ENCODE results near the gene MAP3K12. TPM values are rescaled to one million over a fixed set of nuclear protein-coding genes. Genes with fewer than 3 reads are reported as not detected.

MAP3K12 gene
- total RNA-seq, 1 experiment from 2014 or later, result 14.7 TPM

GRCh38 chr12:53530920-53531319, 31.7 kb upstream of the MAP3K12 start:
- BruUV-seq (replicated peaks), result no TSS peak
- DNase-seq, result peak; percentile 25 to 38
- CTCF ChIA-PET, result interaction anchor here (0.7 kb wide), 1 partner anchor 179 kb away, joined by 13 read pairs; no protein-coding TSS in a partner anchor

GRCh38 chr12:53530061-53530460, 30.8 kb upstream of the MAP3K12 start:
- Histone ChIP-seq H3F3A (ENCODE audit: insufficient read depth, low read depth) (no peaks in the 10 kb centered on the region), H3K4me3 (no peak overlapping the region), H3K27me3 (ENCODE audit: insufficient read depth, low read depth) (no peaks in the 10 kb centered on the region), H3K4me1 (replicated peaks; ENCODE audit: insufficient read depth) (0 out of 2 replicates have a peak, but pooled peaks cover 7% of the 10 kb centered on the region), H3K4me2 (no peak overlapping the region), H3K36me3 (ENCODE audit: low read depth) (peaks cover 17% of the 10 kb centered on the region; the same call in 1 of the 2 replicates), H2AFZ (no peak overlapping the region), H3K9me2 (ENCODE audit: insufficient read depth) (no peaks in the 10 kb centered on the region), H3K27ac (no peak overlapping the region), H4K20me1 (ENCODE audit: insufficient read depth) (no peaks in the 10 kb centered on the region), H3K79me2 (ENCODE audit: low read depth) (no peaks in the 10 kb centered on the region), H3K9me3 (ENCODE audit: insufficient read depth, low read depth) (no peaks in the 10 kb centered on the region)
- ChIA-PET CTCF (no interaction called here), POLR2A (ENCODE audit: unreplicated experiment) (no interaction called here)
- intact Hi-C loops (cut with micrococcal nuclease; ENCODE audit: unreplicated experiment), result no loop called here
- BruUV-seq (replicated peaks), result no TSS peak
- no peak for TF ChIP-seq CTCF (conservative IDR thresholded peaks at IDR 0.05)
- TF ChIP-seq EZH2 (IDR thresholded peaks at IDR 0.05; ENCODE audit: low read depth), result no peak
- DNase-seq, result no peak

More at GRCh38 chr12:53530920-53531319, 31.7 kb upstream of the MAP3K12 start:
- no peak overlapping the region for H3K27ac ChIP-seq
- 0 out of 2 replicates have a peak, but pooled peaks cover 7% of the 10 kb centered on the region for H3K4me1 ChIP-seq (replicated peaks; ENCODE audit: insufficient read depth)
- TF ChIP-seq CTCF (conservative IDR thresholded peaks at IDR 0.05) (no peak), EZH2 (IDR thresholded peaks at IDR 0.05; ENCODE audit: low read depth) (no peak)
- no peak overlapping the region for H2AFZ ChIP-seq
- H3K4me2 ChIP-seq, result no peak overlapping the region
- no peaks in the 10 kb centered on the region for H3K9me2 ChIP-seq (ENCODE audit: insufficient read depth)
- H3F3A ChIP-seq (ENCODE audit: insufficient read depth, low read depth), result no peaks in the 10 kb centered on the region
- H3K27me3 ChIP-seq (ENCODE audit: insufficient read depth, low read depth), result no peaks in the 10 kb centered on the region
- no peaks in the 10 kb centered on the region for H3K9me3 ChIP-seq (ENCODE audit: insufficient read depth, low read depth)
- no peaks in the 10 kb centered on the region for H3K79me2 ChIP-seq (ENCODE audit: low read depth)
- POLR2A ChIA-PET (ENCODE audit: unreplicated experiment), result no interaction called here
- no peak overlapping the region for H3K4me3 ChIP-seq
- H3K36me3 ChIP-seq (ENCODE audit: low read depth), result peaks cover 19% of the 10 kb centered on the region
- no peaks in the 10 kb centered on the region for H4K20me1 ChIP-seq (ENCODE audit: insufficient read depth)
- intact Hi-C loops (cut with micrococcal nuclease; ENCODE audit: unreplicated experiment), result no loop called here

- H3K79me2 ChIP-seq (ENCODE audit: low read depth), result no peaks in the 10 kb centered on the region
- H3K9me2 ChIP-seq (ENCODE audit: insufficient read depth), result no peaks in the 10 kb centered on the region
- no peaks in the 10 kb centered on the region for H3K9me3 ChIP-seq (ENCODE audit: insufficient read depth, low read depth)
- no peak overlapping the region for H3K27ac ChIP-seq
- H4K20me1 ChIP-seq (ENCODE audit: insufficient read depth), result no peaks in the 10 kb centered on the region; the same call in 1 of the 2 replicates
- intact Hi-C loops (cut with micrococcal nuclease; ENCODE audit: unreplicated experiment), result no loop called here
- H3F3A ChIP-seq (ENCODE audit: insufficient read depth, low read depth), result no peaks in the 10 kb centered on the region
- BruUV-seq (replicated peaks), result no TSS peak
- H3K4me2 ChIP-seq, result no peak overlapping the region
- POLR2A ChIA-PET (ENCODE audit: unreplicated experiment), result no interaction called here
- CTCF ChIA-PET, result interaction anchor here (0.6 kb wide), 1 partner anchor 40 kb away, joined by 5 read pairs; no protein-coding TSS in a partner anchor
- no peak overlapping the region for H2AFZ ChIP-seq
- no peak for TF ChIP-seq CTCF (conservative IDR thresholded peaks at IDR 0.05)
- no peak for TF ChIP-seq EZH2 (IDR thresholded peaks at IDR 0.05; ENCODE audit: low read depth)
- no peak for DNase-seq
- no peaks in the 10 kb centered on the region for H3K4me1 ChIP-seq (replicated peaks; ENCODE audit: insufficient read depth)
- no peak overlapping the region for H3K4me3 ChIP-seq
- no peaks in the 10 kb centered on the region for H3K27me3 ChIP-seq (ENCODE audit: insufficient read depth, low read depth)
- H3K36me3 ChIP-seq (ENCODE audit: low read depth), result 0 out of 2 replicates have a peak, but pooled peaks cover 5% of the 10 kb centered on the region
Measured at GRCh38 chr12:53524476-53524875, 25.2 kb upstream of the MAP3K12 start.

Measured in PC-9 (cell line).